GM12873 (cell line): Measurements from ENCODE around the gene ITPR2.

Experiments used
- TF ChIP-seq, protein P1 (sequence below): IDR thresholded peaks from 2 replicates; pipeline ENCODE4 v1.5.1; 2012; ENCODE audit warnings: low read depth, mild to moderate bottlenecking, moderate library complexity, low read length, control low read depth; ENCODE audit not compliant: insufficient read depth; ENCODE audit errors: missing control alignments

Gene ITPR2

DNA sequence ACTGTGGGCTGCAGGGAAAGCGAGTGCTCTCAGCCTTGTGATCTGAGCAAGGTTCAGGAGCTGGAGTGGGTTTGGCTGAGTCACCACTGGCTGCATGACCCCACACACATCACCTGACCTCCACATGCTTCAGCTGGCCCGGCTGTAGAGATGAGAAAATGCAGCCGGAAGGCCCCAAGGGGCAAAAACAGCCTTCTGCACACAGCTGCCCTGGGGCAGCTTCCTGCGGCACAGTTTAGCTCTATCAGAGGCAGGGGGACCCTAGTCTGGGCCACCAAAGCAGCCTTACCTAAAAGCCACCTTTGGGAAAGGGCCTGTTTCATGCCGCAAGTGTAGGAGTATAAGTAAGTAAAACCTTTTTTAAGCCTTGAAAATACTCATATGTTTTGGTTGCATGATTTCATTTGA lies 514.3 kb downstream of the ITPR2 start:
- TF ChIP-seq, protein P1, sequence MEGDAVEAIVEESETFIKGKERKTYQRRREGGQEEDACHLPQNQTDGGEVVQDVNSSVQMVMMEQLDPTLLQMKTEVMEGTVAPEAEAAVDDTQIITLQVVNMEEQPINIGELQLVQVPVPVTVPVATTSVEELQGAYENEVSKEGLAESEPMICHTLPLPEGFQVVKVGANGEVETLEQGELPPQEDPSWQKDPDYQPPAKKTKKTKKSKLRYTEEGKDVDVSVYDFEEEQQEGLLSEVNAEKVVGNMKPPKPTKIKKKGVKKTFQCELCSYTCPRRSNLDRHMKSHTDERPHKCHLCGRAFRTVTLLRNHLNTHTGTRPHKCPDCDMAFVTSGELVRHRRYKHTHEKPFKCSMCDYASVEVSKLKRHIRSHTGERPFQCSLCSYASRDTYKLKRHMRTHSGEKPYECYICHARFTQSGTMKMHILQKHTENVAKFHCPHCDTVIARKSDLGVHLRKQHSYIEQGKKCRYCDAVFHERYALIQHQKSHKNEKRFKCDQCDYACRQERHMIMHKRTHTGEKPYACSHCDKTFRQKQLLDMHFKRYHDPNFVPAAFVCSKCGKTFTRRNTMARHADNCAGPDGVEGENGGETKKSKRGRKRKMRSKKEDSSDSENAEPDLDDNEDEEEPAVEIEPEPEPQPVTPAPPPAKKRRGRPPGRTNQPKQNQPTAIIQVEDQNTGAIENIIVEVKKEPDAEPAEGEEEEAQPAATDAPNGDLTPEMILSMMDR: no peak

DNA sequence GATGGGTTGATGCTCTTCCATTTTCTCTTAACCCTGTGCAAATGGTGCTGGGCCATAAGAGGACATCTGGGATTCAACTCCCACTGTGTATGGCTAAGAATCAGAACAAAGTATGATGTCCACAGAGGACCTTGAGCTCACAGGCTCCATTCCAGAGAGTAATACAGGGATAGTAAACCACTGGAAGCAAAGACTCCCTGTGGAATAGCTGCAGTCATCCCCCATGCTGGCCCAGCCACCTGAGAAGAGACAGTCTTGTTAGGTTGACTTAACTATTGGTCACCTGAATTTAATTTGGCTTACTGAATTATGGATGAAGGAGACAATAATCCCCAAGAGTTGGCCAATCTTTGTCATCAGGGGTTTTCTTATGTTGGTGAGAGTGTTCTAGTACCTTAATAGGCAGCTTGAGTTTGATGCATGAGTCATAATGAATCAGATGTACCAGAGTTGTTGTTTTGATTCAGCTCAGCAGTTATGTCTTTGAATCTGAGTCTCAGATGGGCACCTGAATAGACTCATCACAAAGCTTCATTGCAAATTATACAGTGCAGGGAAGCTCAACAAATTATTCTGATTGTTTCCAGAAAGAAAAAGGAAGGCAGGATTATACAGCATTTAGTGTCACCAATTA lies 514.9 kb downstream of the ITPR2 start:
- TF ChIP-seq, protein P1: no peak

DNA sequence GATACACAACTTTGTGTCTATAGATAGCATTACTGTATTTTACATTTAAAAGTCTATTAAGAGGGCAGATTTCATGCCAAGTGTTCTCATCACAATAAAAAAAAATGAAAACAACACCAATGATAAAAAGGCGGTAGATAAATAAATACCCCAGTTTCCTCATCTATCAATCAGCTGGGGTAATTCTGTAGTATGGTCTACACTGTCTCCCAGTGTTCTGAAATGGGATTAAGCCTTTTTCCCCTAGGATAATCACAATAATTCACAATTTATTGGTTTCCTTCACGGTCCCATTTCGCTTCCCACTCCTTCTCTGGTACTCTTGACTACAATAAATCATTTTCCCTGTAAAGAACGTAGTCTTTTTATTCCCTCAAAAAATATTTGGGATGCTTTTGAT lies 523.4 kb downstream of the ITPR2 start:
- TF ChIP-seq, protein P1: no peak

DNA sequence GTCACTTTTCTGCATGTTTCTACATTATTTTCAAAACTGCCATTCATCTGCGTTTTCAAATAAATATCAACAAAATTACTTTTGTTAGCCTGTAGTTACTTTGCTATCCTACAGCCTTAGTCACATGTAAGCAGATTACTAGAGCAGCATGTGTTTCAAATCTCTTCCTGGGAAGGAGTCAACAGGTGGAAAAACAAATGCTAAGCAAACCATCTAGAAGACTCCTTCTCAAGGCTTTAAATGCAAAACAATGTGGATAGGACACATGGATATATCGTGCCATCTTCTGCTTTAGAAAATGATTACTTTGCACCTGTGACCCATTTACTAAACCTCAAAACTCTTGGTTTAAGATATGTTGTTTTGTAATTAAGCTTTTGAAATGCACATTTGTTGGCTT lies 528.7 kb downstream of the ITPR2 start:
- TF ChIP-seq, protein P1: no peak

DNA sequence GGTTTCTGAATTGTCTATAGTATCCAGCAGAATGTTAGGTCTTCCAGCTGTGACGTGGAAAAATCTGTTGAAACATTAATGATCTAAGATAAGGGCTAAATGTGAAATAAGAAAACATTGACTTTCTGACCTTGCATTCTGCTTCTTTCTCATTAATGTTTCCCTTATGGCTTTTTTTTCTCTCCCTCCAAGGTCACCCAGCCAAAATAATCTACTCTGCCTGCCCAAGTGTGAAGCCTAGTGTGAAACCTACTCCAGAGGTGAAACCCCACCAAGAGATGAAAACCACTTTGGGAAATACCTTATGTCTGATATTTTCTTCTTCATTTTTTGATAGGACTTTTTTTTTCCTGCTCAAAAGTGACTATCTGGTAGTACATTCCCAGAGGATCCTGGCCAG lies 529.6 kb downstream of the ITPR2 start:
- TF ChIP-seq, protein P1: no peak

DNA sequence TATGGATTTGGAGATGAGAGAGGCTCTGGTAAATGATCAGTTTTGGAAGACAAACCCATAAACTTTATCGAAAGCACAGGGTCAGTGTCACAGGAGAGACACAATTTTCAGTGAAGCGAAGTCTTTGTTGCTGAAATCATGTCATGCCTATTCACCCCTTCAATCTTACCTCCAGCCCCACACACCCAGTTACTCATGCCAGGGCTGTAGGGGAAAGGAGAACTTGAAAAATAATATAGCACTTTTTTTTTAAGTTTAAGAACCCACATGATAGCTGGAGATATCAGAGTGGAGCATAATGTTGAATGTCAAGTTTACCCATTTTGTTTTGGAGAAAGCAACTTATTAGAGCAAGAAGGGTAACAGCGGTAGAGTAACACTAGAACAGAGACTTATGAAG lies 530.2 kb downstream of the ITPR2 start:
- TF ChIP-seq, protein P1: no peak

DNA sequence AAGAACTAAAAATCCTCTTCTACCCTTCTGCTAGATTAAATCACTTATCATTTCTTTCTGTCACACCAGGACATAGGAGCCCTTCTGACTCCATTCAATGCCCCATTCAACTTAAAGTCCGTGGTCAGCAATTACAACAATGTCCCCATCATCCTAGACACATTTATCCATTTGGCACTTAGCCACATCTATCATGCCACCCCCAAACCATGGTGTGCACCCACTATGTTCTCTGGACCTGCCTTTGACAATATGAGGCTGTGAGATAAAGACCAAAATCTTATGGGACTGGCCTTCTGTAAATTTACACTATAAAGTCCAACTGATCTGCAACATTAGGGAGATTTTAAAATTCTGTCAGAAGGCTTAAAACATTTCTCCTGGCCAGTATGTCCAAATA lies 533.2 kb downstream of the ITPR2 start:
- TF ChIP-seq, protein P1: no peak
